ENCODE data around the gene SOX9.

The SOX9 gene

DNA sequence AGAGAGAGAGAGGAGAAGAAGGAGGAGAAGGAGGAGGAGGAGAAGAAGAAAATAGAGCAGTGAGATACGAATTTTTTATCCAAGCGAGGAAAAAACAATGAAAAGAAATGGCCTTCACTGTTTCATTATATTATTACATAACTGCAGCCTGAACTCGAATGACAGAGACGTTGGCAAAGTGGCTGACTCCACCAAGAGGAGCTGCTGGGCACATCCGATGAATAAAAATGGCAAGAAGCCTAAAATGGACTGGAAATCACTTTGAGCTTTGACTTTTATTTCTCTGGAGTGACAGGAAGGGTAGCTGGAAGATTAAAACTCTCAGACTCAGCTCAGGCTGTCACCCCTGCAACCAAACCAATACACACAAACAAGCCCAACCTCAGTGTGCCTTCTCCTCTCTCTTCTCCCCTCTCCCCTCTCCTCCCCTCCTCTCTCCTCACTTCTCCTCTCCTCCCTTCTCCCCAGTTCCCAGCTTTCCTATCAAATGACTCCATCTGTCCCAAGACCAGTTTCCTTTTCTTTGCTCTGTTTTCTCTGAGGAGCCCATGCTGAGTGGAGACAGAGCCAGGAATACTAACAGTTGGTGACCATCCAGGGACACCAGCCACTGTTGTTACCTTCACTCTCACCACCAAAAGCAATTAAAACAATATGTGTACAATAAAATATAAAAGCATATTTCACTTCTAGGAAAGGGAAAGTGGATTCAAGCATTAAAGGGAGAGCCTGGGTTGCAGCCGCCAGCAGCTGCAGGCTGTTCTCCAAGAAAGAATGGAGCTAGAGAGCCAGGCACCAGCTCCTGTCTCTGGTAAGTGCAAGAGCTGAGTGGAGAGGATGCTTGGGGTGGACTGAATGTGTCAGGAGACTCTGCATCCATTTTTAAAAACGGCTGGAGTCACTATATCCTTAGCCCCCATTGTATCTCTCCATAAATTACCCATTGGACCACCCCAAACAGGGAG lies 51.2 kb downstream of the SOX9 start:
- no peak for TF ChIP-seq CTCF (conservative IDR thresholded peaks at IDR 0.05; ENCODE audit: low read depth, low read length)
- H3K4me3 ChIP-seq (ENCODE audit: low read depth, low read length), result no peak overlapping the region
- no peak for DNase-seq (ENCODE audit: low read depth)

DNA sequence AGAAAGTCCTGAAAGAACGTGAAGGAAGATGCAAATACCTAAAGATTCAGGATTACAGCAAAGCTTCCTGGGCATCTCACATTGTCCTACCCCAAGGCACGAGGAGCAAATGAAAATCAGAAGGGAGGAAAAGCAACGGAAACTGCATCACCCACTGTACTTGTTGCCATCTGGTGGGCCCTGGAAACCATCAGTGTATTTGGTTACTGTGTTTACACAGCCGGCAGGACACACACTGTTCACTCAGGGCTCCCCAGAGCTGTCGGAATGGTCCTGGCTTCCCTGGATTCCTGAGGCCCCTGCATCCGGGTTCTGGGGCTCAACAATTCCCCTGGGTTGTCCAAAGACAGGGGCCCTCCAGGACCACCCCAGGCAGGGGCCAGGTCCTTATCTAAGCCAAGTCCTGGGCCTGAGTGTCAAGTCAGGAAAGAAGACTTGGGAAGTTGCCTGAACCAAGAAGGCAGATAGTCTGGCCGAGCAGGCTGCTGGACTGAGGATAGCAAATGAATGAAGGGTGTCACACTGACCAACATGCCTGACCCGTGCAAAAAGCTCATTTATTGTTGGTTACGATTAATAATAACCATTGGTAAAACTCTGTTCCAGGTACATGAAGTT lies 52.8 kb downstream of the SOX9 start:
- no peak overlapping the region for H3K4me3 ChIP-seq (ENCODE audit: low read depth, low read length)
- DNase-seq (ENCODE audit: low read depth), result peak; percentile 45
- TF ChIP-seq CTCF (conservative IDR thresholded peaks at IDR 0.05; ENCODE audit: low read depth, low read length), result no peak

DNA sequence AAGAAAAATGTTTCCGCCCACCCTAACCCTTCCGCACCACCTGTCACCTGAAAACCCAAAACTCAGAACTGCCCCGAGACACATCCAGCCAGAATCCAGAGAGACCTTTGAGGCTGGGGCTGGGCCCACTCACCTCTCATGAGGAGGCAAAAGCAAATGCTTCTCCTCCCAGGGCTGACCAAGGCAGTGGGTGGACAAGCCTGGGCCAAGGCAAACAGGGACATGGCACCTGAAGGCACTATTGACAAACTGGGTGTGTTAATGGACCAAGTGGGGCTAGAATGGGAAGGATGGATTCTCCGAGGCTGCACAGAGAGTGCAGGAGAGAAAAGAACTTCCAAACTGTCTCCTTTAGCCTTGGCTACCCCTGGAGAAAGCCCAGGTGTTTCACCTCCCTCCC lies 54.4 kb downstream of the SOX9 start:
- no peak for DNase-seq (ENCODE audit: low read depth)
- TF ChIP-seq CTCF (conservative IDR thresholded peaks at IDR 0.05; ENCODE audit: low read depth, low read length), result no peak
- H3K4me3 ChIP-seq (ENCODE audit: low read depth, low read length), result no peak overlapping the region

Data from choroid plexus epithelial cell (primary cell).